GM23338 (cell line): ENCODE data around the gene SEMA4D. TPM values are rescaled to one million over a fixed set of nuclear protein-coding genes. Genes with fewer than 3 reads are reported as not detected.

Experiments used
- ATAC-seq: fragments of 200-7000 bp; cut with Tn5 transposase; 3 replicates; pipeline ENCODE4 v1.9.1; 2020
- DNase-seq: peaks from one replicate; pipeline ENCODE4 v3.0.0-alpha.2; 2015; ENCODE audit warnings: low spot score
- H2AFZ ChIP-seq: fragments of 200-600 bp; sonication (generic); 2 replicates; pipeline ENCODE4 v1.8.0; 2016; ENCODE audit warnings: antibody characterized with exemption, mild to moderate bottlenecking, moderate library complexity
- H3F3A ChIP-seq: fragments of 200-600 bp; sonication (generic); replicated peaks from 2 replicates; pipeline ENCODE4 v1.8.0; 2017; ENCODE audit warnings: antibody characterized with exemption, mixed run types, low read depth
- H3K27ac ChIP-seq: fragments of 200-600 bp; sonication (generic); 2 replicates; pipeline ENCODE4 v1.6.1; 2016; ENCODE audit warnings: low read depth
- H3K27me3 ChIP-seq: fragments of 200-600 bp; sonication (generic); 2 replicates; pipeline ENCODE4 v1.8.0; 2016; ENCODE audit warnings: mild to moderate bottlenecking, mixed run types, moderate library complexity; ENCODE audit not compliant: insufficient read depth
- H3K36me3 ChIP-seq: fragments of 200-600 bp; sonication (generic); 2 replicates; pipeline ENCODE4 v1.8.0; 2016; ENCODE audit warnings: mild to moderate bottlenecking; ENCODE audit not compliant: insufficient read depth
- H3K4me1 ChIP-seq: fragments of 200-600 bp; sonication (generic); 2 replicates; pipeline ENCODE4 v1.8.0; 2016; ENCODE audit warnings: mild to moderate bottlenecking, moderate library complexity; ENCODE audit not compliant: insufficient read depth
- H3K4me2 ChIP-seq: fragments of 200-600 bp; sonication (generic); 2 replicates; pipeline ENCODE4 v1.7.1; 2017; ENCODE audit warnings: mixed run types
- H3K4me3 ChIP-seq: fragments of 200-600 bp; sonication (generic); 2 replicates; pipeline ENCODE4 v1.6.1; 2016; ENCODE audit warnings: mixed run types
- H3K79me2 ChIP-seq: fragments of 200-600 bp; sonication (generic); replicated peaks from 2 replicates; pipeline ENCODE4 v1.8.0; 2017; ENCODE audit warnings: mild to moderate bottlenecking; ENCODE audit not compliant: insufficient read depth
- H3K9me2 ChIP-seq: fragments of 200-600 bp; sonication (generic); 2 replicates; pipeline ENCODE4 v1.8.0; 2017; ENCODE audit not compliant: insufficient read depth
- H4K20me1 ChIP-seq: fragments of 200-600 bp; sonication (generic); replicated peaks from 2 replicates; pipeline ENCODE4 v1.8.0; 2017; ENCODE audit warnings: mild to moderate bottlenecking; ENCODE audit not compliant: insufficient read depth
- H3K27ac Mint-ChIP-seq: 2 replicates; pipeline ENCODE4 v1.8.0; 2020; ENCODE audit warnings: inconsistent platforms, mild to moderate bottlenecking, moderate library complexity, mixed read lengths
- H3K27me3 Mint-ChIP-seq: 3 replicates; pipeline ENCODE4 v1.8.0; 2022; ENCODE audit warnings: low read depth, mild to moderate bottlenecking, moderate library complexity, mixed read lengths, inconsistent platforms; ENCODE audit not compliant: insufficient read depth, poor library complexity
- H3K36me3 Mint-ChIP-seq: 3 replicates; pipeline ENCODE4 v1.8.0; 2021; ENCODE audit warnings: low read depth, mild to moderate bottlenecking, inconsistent platforms, moderate library complexity, mixed read lengths
- H3K4me1 Mint-ChIP-seq: 3 replicates; pipeline ENCODE4 v1.8.0; 2020; ENCODE audit warnings: mild to moderate bottlenecking, inconsistent platforms, mixed read lengths
- H3K4me3 Mint-ChIP-seq: 3 replicates; pipeline ENCODE4 v1.8.0; 2021; ENCODE audit warnings: moderate library complexity, mild to moderate bottlenecking, inconsistent platforms, mixed read lengths
- H3K9me3 Mint-ChIP-seq: 3 replicates; pipeline ENCODE4 v1.8.0; 2020; ENCODE audit warnings: moderate library complexity, mild to moderate bottlenecking, inconsistent platforms, mixed read lengths
- CTCF ChIP-seq, 2 experiments: fragments of 200-600 bp in 1 of 2; sonication (generic) in 1 of 2; conservative IDR thresholded peaks; 2 replicates each; pipeline versions ENCODE4 v1.5.1 to v1.6.1; 2016 to 2017; ENCODE audit warnings: antibody characterized with exemption in 2 of 2, low read depth in 2 of 2, mild to moderate bottlenecking in 2 of 2, moderate library complexity in 1 of 2
- EZH2 ChIP-seq: fragments of 200-600 bp; sonication (generic); IDR thresholded peaks from one replicate; pipeline ENCODE4 v1.8.0; 2017; ENCODE audit warnings: antibody characterized with exemption, mild to moderate bottlenecking, low read depth; ENCODE audit not compliant: unreplicated experiment
- EZH2phosphoT487 ChIP-seq: fragments of 200-600 bp; sonication (generic); IDR thresholded peaks from one replicate; pipeline ENCODE4 v1.8.1; 2018; ENCODE audit warnings: antibody characterized with exemption; ENCODE audit not compliant: unreplicated experiment
- NANOG ChIP-seq: IDR thresholded peaks from 2 replicates; pipeline ENCODE4 v1.6.1; 2016; ENCODE audit warnings: antibody characterized with exemption, borderline replicate concordance
- REST ChIP-seq: IDR thresholded peaks from one replicate; pipeline ENCODE4 v1.6.1; 2018; ENCODE audit warnings: antibody characterized with exemption; ENCODE audit not compliant: unreplicated experiment
- ZNF114 ChIP-seq: fragments of 250-450 bp; sonication (Bioruptor Pico); IDR thresholded peaks from 2 replicates; pipeline ENCODE4 v1.5.0; 2020; ENCODE audit warnings: mild to moderate bottlenecking, moderate library complexity
- ZNF331 ChIP-seq: fragments of 250-450 bp; sonication (Bioruptor Pico); IDR thresholded peaks from 2 replicates; pipeline ENCODE4 v1.5.0; 2020; ENCODE audit warnings: low read depth, mild to moderate bottlenecking, moderate library complexity
- polyA plus RNA-seq: library from polyadenylated mRNA; unstranded; fragments of >200 nt; fragmentation: Nextera tagmentation; extraction: Ambion mirVana; gene quantifications from 2 replicates; pipeline ENCODE4 v1.2.1, GENCODE V29; 2016
- total RNA-seq: library from RNA; depleted of rRNA; stranded (reverse); fragments of >200 nt; shearing (Covaris generic); gene quantifications from 2 replicates; pipeline ENCODE4 v1.2.3, GENCODE V29; 2014
- TF ChIP-seq, protein P1 (sequence below): IDR thresholded peaks from 2 replicates; pipeline ENCODE4 v1.6.1; 2016; ENCODE audit warnings: antibody characterized with exemption

Gene SEMA4D
- total and polyA plus RNA-seq, 2 experiments from 2014 or later = 19.3 to 63.0 TPM

DNA sequence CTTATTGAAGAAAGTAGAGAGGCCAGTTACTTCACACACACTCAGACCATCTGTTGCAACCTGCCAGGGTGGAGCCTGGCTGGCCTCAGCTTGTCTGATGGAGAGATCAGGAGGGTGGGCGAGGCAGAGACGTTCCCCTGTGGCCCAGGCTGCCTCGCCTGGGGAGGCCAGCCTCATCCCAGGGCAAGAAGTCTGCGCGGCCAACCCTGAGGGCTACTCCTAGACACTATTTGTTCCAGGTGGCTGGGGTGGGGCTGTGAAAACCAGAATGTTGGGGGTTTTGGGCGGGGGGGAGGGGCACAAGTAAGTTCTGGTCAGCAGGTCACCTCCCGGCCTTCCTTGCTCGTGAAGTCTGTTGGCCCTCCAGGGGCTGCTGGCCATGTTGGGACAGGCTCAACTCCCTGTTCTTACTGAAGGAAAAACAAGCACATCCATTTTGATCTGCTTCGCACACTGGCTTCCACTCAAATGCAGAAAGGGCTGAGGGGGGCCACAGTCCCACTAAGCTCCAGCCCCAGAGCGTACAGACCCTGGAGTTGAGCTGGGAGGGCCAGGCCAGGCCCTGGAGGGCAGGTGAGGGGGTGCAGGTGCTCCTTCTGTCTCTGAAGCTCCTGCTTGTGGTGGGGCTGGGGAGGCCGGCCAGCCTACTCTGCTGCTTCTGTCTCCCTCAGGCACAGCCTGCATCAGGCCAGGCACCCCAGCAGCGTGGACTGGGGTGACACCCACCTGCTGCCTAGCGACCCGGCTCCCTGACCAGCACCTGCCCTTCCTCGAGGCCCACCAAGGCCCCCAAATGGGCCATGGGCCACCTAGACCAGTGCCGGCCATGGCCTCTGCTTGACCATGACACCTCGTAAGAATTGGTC is 133.0 kb downstream of the SEMA4D start (continued):
- TF ChIP-seq REST (no peak), ZNF114 (CRISPR knock-in tag) (no peak), NANOG (no peak), CTCF (conservative IDR thresholded peaks at IDR 0.05; ENCODE audit: low read depth in 2 of 2) (no peak)

GRCh38 chr9:89363921-89364665 is 133.8 kb downstream of the SEMA4D start:
- Mint-ChIP-seq H3K27ac (peak overlapping the region; percentile 42; the same call in 1 of the 2 replicates), H3K27me3 (peaks cover 5% of the 10 kb centered on the region)
- TF ChIP-seq CTCF (conservative IDR thresholded peaks at IDR 0.05; ENCODE audit: low read depth in 2 of 2) (no peak), ZNF331 (CRISPR knock-in tag) (no peak), EZH2phosphoT487 (no peak), EZH2 (no peak), NANOG (no peak)
- TF ChIP-seq, protein P1, sequence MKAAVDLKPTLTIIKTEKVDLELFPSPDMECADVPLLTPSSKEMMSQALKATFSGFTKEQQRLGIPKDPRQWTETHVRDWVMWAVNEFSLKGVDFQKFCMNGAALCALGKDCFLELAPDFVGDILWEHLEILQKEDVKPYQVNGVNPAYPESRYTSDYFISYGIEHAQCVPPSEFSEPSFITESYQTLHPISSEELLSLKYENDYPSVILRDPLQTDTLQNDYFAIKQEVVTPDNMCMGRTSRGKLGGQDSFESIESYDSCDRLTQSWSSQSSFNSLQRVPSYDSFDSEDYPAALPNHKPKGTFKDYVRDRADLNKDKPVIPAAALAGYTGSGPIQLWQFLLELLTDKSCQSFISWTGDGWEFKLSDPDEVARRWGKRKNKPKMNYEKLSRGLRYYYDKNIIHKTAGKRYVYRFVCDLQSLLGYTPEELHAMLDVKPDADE = no peak

More at GRCh38 chr9:89363921-89364665, 133.8 kb downstream of the SEMA4D start:
- no peak overlapping the region for H2AFZ ChIP-seq
- no peaks in the 10 kb centered on the region for H3K27me3 ChIP-seq
- H3K36me3 ChIP-seq = peaks cover 23% of the 10 kb centered on the region
- no peak overlapping the region for H3K4me3 ChIP-seq
- no peaks in the 10 kb centered on the region for H3K9me2 ChIP-seq
- H3K27ac ChIP-seq = no peak overlapping the region
- DNase-seq (no peak), ATAC-seq (no peak)
- H3K4me2 ChIP-seq = no peak overlapping the region
- H4K20me1 ChIP-seq = peaks cover 9% of the 10 kb centered on the region; the same call in 1 of the 2 replicates
- Mint-ChIP-seq H3K4me1 (no peaks in the 10 kb centered on the region), H3K36me3 (peaks cover 33% of the 10 kb centered on the region), H3K4me3 (no peak overlapping the region), H3K9me3 (no peaks in the 10 kb centered on the region)
- no peaks in the 10 kb centered on the region for H3K4me1 ChIP-seq
- no peaks in the 10 kb centered on the region for H3K79me2 ChIP-seq
- no peaks in the 10 kb centered on the region for H3F3A ChIP-seq
